GM12873 (cell line): ENCODE measurements around the gene GPAT3.

Source experiments
- CTCF ChIP-seq: IDR thresholded peaks from 2 replicates; pipeline ENCODE4 v1.5.1; 2012; ENCODE audit warnings: low read depth, mild to moderate bottlenecking, moderate library complexity, low read length, control low read depth; ENCODE audit not compliant: insufficient read depth; ENCODE audit errors: missing control alignments

Gene GPAT3

GRCh38 chr4:83591056-83591455 lies 55.1 kb downstream of the GPAT3 start:
- TF ChIP-seq CTCF: no peak

GRCh38 chr4:83591730-83592129 lies 55.8 kb downstream of the GPAT3 start:
- TF ChIP-seq CTCF: no peak

GRCh38 chr4:83599183-83599582 lies 63.3 kb downstream of the GPAT3 start:
- no peak for TF ChIP-seq CTCF

GRCh38 chr4:83603129-83603528 lies 67.2 kb downstream of the GPAT3 start:
- TF ChIP-seq CTCF: no peak

GRCh38 chr4:83604321-83604720 lies 68.4 kb downstream of the GPAT3 start:
- TF ChIP-seq CTCF: no peak

GRCh38 chr4:83605210-83605609 lies 69.3 kb downstream of the GPAT3 start:
- TF ChIP-seq CTCF: no peak

GRCh38 chr4:83605744-83606172 lies 69.8 kb downstream of the GPAT3 start:
- TF ChIP-seq CTCF: no peak
